ENCODE measurements around the gene HRH3.

Gene HRH3

GRCh38 chr20:62215020-62215990 is 4.8 kb downstream of the HRH3 start:
- DNase-seq = no peak

GRCh38 chr20:62214067-62214466 is 6.0 kb downstream of the HRH3 start:
- no peak for DNase-seq

DNA sequence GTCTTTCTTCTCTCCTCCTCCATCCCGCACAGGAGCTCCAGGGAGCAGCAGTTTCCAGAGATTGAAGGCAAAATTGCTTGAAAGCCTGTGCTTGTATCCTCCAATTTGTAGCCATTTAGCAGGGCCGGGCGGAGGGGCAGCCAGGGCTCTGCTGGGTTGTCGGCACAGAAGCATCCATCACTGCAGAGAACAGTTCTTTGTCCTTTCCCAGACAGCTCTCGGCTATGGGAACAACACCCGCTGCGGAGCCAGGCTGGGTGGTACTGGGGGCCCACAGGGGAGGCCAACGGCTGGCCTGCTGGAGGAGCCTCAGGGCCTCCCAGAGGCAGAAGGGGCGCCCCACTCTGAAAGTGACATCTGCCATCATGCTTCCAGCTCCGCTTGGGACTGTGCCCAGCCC is 7.8 kb downstream of the HRH3 start:
- no peak for DNase-seq

GRCh38 chr20:62211769-62212288 is 8.2 kb downstream of the HRH3 start:
- no peak for DNase-seq

DNA sequence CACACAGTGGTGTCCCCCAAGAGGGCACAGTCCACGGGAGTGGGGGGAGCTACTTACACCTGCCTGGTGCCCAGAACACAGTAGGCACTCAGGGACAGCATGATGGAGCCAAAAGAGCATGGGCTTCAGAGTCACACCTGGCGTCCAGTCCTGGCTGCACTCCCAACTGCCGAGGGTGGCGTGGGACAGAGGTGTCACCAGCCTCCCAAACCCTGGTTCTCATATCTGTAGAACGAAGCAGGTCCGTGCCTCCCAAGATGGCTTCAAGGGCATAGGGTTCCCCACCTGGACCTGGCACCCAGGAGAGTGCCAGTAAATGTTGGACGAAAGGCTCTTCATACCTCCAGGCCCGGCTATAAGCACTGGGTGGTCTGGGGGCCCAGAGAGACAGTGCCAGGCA is 8.9 kb downstream of the HRH3 start:
- DNase-seq = no peak

- no peak for DNase-seq
Measured at GRCh38 chr20:62210496-62210855, 9.6 kb downstream of the HRH3 start.

DNA sequence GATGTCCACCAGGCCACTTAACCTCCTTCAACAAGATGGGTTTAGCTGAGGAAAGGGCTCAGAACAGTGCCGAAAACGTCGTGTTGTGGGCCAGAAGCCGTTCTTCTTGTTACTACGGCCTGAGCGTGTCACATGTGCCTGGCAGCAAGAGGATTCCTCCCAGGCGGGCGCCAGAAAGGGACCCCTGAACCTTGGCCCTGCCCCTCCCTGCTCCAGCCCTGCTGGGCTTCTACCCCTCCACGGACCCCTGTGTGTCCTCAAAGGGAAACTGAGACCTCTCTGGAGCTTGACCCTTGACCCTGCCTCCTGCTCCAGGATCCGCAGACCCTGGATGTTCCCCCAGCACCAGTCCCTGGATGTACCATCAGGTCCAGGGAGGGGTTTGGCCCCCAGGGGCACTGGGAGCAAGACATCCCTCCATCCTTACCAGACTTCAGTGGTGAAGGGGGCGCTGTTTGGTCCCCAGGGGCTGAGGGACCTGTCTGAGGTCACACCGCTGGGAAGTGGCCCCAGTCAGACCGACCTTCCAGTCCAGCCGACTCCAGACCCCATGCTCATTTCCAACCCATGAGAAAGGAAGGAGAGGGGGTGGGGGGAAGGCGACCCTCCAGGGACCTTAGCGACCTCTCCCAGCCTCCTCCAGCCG is 10.1 kb downstream of the HRH3 start:
- no peak for DNase-seq

- DNase-seq = no peak
Measured at GRCh38 chr20:62208795-62209755, 11.0 kb downstream of the HRH3 start.

GRCh38 chr20:62208061-62208794 is 11.8 kb downstream of the HRH3 start:
- no peak for DNase-seq

- no peak for DNase-seq
Measured at GRCh38 chr20:62206388-62206775, 13.7 kb downstream of the HRH3 start.

GRCh38 chr20:62205618-62206387 is 14.3 kb downstream of the HRH3 start:
- no peak for DNase-seq

DNA sequence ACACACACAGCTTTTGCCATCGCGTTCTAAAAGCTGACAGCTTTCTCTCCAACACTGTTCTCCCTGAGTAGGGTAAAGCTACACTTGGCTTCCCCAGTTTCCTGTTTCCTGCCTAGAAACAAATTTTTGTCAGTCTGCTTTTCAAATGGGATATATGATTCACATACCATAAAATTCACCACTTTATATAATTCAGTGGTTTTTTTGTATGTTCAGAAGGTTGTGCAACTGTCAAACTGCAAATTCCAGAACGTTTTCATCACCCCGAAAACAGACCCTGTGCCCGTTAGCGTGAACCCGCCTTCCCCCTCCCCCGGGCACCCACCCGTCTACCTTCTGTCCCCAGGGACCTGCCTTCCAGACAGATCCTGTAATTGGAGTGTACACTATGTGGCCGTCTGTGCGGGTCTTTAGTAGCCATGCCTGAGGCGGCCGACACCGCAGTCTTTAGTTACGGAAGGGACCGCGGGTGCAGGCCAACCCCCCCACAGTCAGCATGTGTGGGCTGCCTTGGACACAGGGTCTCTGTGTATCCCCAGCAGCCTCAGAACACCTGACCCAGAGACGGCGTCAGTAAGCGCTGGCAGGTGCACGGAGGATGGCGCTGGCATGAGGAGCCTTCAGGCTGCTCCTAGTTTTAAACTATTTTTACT is 16.6 kb downstream of the HRH3 start:
- no peak for DNase-seq

DNA sequence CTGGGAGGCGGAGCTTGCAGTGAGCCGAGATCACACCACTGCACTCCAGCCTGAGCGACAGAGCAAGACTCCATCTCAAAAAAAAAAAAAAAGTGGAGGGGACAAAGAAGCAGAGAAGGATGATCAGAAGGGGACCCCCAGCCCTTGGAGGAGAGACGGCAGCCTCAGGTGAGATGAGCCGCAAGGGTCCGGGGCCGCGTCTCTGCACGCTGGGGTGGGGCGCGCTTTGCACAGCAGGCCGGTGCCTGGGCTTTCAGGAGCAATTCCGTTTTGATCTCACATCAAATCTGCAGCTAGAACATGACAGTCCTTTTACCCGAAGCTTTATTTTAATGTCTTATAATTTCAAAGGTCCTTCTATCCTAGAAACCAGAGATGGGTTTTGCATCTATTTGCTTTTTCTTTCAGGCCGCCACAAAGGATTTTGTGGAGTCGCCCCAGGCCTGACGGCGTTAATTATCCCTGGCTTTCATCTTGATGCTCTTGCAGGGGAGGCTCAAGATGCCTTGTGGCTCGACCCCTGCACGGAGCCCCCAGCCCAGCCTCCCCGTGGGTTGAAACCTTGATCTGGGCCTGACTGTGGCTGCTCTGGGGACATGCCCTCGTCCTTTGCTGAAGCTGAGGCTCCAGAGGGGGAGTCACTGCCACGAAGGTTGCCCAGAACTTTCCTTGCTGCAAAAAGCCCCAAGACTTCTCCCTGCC is 17.3 kb downstream of the HRH3 start:
- DNase-seq = no peak

- DNase-seq = no peak
Measured at GRCh38 chr20:62202083-62202395, 18.0 kb downstream of the HRH3 start.

DNA sequence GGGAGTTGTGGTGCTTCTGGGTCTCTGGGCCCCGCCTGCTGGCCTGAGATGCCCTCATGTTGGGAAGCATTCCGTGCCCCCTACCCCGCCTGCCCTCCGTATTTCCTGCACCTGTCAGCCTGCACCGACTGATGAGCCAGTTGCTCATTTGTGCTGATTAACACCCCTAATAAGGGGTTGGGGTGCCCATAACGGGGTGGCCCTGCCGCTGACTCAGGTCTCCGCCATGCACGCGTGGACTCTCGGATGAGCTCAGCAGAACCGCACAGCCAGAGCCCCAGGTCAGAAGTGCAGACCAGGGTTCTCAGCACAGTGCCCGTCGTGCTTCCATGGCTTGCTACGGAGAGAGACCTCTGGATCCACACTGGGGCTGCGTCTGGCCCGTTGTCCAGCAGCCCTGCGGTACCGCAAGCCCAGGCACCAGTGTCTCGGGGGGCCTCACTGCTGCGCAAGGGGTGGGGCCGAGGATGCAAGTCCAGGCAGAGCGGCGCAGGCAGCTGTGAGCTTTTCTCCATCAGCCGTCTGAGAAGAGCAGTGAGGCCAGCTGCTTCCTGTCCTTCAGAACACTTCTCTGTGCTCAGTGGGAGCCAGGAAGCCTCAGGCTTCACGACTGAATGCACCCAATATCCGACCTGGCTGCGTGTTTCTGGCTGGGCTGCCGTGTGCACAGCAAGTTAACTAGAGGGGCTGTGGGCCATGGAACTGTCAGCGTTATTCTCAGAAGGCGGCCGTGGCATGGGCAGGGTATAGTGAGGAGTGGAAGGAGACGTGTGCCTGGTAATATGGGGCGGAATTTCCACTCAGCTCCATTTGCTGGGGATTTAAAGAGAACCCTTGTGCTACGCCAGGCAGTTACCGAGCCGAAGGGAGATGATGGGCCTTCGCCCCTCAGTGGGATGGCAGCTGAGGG is 18.6 kb downstream of the HRH3 start:
- no peak for DNase-seq

GRCh38 chr20:62200491-62201172 is 19.4 kb downstream of the HRH3 start:
- DNase-seq = no peak

GRCh38 chr20:62198931-62199330 is 21.1 kb downstream of the HRH3 start:
- DNase-seq = no peak

DNA sequence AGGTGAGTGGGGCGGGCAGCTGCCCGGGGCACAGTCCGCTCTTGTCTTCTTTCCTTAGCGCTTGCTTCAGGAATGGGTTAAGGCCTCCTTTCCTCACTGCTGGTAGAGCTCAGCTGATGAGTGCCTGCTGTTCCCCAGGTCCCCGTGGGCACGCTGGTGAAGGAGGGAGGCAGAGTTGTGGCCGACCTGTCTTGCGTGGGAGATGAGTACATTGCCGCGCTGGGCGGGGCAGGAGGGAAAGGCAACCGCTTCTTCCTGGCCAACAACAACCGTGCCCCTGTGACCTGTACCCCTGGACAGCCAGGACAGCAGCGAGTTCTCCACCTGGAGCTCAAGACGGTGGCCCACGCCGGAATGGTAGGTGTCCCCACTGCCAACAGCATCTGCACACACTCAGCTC is 21.6 kb downstream of the HRH3 start:
- no peak for DNase-seq

DNA sequence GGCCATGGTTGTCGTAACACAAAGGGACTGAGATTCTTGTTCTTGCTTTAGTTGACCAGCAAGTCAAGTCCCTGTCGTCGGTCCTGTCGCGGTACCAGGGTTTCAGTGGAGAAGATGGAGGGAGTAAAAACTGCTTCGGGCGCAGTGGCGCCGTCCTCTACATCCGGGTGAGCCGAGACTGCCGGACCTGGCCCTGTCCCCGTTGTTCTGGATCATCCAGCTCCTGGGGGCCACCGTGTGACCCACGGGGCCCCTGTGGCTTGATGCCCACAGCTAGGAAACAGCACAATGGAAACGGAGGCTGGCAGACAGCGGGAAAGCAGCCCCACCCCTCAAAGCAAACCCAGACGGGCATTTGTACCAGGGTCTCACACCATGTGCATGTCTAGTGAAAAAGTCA is 22.3 kb downstream of the HRH3 start:
- DNase-seq = no peak

Measured in activated effector memory CD4-positive, alpha-beta T cell treated with anti-CD3 and anti-CD28 coated beads, Interleukin-2, amount 50 U/mL, for 16 hours (primary cell).